SIG-M5 treated with dmso at 0.1 percent for 504 hours (cell line): Measurements from ENCODE around the gene RFX6.
"Not testable (repeated sequence)": the region's sequence is repeated elsewhere in the genome, so short reads cannot be mapped to it uniquely, and the experiment has no call there.

Source experiments
- DNase-seq: peaks from one replicate; lab custom pipeline; 2025; ENCODE audit not compliant: unreplicated experiment; lab: John Stamatoyannopoulos, UW

RFX6 gene, protein sequence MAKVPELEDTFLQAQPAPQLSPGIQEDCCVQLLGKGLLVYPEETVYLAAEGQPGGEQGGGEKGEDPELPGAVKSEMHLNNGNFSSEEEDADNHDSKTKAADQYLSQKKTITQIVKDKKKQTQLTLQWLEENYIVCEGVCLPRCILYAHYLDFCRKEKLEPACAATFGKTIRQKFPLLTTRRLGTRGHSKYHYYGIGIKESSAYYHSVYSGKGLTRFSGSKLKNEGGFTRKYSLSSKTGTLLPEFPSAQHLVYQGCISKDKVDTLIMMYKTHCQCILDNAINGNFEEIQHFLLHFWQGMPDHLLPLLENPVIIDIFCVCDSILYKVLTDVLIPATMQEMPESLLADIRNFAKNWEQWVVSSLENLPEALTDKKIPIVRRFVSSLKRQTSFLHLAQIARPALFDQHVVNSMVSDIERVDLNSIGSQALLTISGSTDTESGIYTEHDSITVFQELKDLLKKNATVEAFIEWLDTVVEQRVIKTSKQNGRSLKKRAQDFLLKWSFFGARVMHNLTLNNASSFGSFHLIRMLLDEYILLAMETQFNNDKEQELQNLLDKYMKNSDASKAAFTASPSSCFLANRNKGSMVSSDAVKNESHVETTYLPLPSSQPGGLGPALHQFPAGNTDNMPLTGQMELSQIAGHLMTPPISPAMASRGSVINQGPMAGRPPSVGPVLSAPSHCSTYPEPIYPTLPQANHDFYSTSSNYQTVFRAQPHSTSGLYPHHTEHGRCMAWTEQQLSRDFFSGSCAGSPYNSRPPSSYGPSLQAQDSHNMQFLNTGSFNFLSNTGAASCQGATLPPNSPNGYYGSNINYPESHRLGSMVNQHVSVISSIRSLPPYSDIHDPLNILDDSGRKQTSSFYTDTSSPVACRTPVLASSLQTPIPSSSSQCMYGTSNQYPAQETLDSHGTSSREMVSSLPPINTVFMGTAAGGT

GRCh38 chr6:116876635-116877611 lies at the start of gene RFX6:
TSS of gene RFX6 (plus strand) at chr6:116877242. CDS start at chr6:116877276, 34 bp downstream.
- no peak for DNase-seq

GRCh38 chr6:116827561-116828240 lies 49.3 kb upstream of the RFX6 start:
- no peak for DNase-seq

- DNase-seq, result no peak
Observed at GRCh38 chr6:116828983-116829382, 48.1 kb upstream of the RFX6 start, which contains the start of gene GPRC6A. TSS of gene GPRC6A (minus strand) at chr6:116829083. CDS start at chr6:116829013, 70 bp downstream.

GRCh38 chr6:116834526-116834925 lies 42.5 kb upstream of the RFX6 start:
- DNase-seq, result not testable (repeated sequence)

- no peak for DNase-seq
Observed at GRCh38 chr6:116836606-116837342, 40.3 kb upstream of the RFX6 start.

GRCh38 chr6:116840091-116840490 lies 37.0 kb upstream of the RFX6 start:
- DNase-seq, result peak; percentile 67

- DNase-seq, result no peak
Observed at GRCh38 chr6:116842459-116842858, 34.6 kb upstream of the RFX6 start.

DNA sequence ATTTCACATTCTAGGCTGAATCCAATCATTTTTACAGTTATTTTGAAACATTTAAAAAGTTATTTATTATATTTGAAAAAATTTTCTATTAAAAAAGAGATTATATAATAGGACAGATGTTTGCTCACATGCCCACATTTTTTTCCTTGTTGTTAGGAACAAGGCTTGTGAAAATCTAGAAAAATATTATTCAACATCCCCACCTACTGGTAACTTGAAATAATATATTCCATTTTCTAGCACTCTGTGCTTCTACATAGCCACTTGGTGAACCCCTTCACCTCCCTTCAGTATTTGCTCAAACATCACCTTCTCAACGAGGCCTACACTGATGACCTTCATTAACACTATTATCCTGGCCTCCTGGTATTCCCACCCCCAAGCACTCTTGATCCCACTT lies 29.8 kb upstream of the RFX6 start:
- DNase-seq, result peak; percentile 54

DNA sequence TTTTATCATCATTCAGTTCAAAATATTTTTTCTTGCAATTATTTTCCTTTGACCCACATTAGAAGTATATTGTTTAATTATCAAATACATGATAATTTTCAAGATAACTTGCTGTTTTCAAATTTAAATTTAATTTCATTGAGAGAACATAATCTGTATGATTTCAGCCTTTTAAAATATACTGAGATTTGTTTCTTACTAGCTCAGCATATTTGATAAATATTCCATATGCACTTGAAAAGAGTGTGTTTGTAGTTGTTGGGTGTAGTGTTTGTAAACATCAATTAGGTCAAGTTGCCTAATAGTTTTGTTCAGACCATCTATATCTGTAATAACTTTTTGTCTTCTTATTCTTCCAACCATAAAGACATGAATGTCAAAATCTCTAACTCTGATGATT lies 19.0 kb upstream of the RFX6 start:
- no peak for DNase-seq

- DNase-seq, result no peak
Observed at GRCh38 chr6:116859264-116859663, 17.8 kb upstream of the RFX6 start.

- no peak for DNase-seq
Observed at GRCh38 chr6:116866281-116866871, 10.7 kb upstream of the RFX6 start.

DNA sequence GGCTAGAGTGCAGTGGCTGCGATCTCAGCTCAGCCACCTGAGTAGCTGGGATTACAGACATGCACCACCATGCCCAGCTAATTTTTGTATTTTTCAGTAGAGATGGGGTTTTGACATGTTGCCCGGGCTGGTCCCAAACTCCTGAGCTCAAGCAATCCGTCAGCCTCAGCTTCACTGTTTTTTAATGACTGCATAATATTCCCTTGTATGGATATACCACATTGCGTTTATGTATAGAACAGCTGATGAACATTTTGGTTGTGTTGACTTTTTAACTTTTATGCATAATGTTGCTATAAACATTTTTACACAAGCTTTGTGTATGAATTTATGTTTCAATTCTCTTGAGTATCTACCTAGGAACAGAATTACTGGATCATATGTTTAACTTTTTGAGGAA lies 4.3 kb upstream of the RFX6 start:
- DNase-seq, result no peak

DNA sequence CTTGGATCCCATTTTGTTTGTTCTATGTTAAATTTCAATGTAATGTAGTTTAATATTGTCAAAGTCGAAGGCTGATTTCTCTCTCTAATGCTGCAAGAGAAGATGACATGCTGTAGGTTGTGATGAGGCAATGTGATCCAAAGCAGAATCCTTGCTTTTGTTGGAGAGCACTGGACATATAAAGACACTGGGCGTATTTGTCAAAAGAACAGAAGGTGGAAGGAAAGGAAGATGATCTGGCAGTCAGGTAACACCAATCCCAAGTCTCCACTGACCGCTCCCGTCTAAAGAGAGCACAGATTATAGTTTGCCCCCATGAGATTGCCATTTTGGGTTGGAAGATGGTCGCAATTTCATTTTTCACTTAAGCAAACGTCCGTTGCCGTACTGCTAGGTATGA lies 935 bp upstream of the RFX6 start:
- no peak for DNase-seq

DNA sequence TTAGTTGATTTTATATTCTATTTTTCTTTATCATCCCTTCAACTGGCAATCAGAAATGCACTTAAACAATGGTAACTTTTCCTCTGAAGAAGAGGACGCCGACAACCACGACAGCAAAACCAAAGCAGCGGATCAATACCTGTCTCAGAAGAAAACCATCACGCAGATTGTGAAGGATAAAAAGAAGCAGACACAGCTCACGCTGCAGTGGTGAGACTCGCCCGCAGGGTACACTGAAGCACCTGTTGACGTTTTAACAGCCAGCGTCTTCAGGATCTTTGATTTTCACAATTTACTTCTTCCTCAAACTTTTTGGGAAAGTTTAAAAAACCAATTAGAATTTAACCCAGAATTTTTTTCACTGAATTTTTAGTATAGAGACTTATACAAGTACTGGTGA lies 701 bp downstream of the RFX6 start:
- no peak for DNase-seq

- DNase-seq, result no peak
Observed at GRCh38 chr6:116881236-116881635, 4.2 kb downstream of the RFX6 start.

GRCh38 chr6:116883005-116883404 lies 6.0 kb downstream of the RFX6 start:
- DNase-seq, result no peak

DNA sequence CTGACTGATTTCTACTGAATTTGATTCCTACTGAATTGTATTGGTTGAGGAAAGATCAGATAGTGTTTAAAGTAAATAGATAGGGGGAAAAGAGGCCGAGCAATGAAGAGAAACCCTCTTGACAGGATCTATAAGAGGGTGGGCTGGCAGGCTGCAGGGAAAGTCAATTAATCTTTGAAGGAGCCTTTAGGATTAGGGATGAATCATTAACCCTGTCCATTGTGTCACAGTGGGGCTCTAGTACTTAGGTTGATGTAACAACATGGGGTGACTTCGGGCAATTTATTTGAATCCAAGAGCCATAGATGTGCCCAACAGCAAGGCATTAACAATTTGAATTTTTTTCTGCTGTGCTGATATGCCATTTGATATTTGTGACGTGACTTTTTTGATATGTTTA lies 7.5 kb downstream of the RFX6 start:
- no peak for DNase-seq

GRCh38 chr6:116887168-116887567 lies 10.1 kb downstream of the RFX6 start:
- no peak for DNase-seq

DNA sequence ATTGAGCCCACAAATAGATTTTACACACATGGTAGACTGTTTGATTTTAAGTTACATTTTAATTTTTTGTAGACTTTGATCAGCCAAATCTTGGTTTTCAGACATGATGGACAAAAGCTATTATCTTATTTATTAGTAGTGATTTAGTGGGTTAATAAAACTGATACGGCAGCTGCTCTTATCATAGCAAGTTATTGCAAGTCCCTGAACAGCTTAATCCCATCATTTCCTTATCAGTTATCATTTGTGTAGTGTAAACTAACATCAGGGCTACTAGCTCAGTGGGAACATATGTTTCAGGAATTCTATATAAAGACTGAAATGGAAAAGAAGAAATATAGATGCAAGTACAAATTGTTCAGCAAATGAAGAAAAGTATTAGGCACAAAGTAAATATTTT lies 10.9 kb downstream of the RFX6 start:
- DNase-seq, result no peak
